ENCODE results near the gene DLG2.
"Not testable (repeated sequence)": the region's sequence is repeated elsewhere in the genome, so short reads cannot be mapped to it uniquely, and the experiment has no call there.

Gene DLG2

GRCh38 chr11:83760932-83761331 lies 1866.2 kb downstream of the DLG2 start:
- TF ChIP-seq CTCF (IDR thresholded peaks at IDR 0.05; ENCODE audit: low read depth, low read length): no peak
- no peak for DNase-seq (ENCODE audit: extremely low read depth, low read depth)

- no peak for TF ChIP-seq CTCF (IDR thresholded peaks at IDR 0.05; ENCODE audit: low read depth, low read length)
Observed at GRCh38 chr11:83759148-83759547, 1868.0 kb downstream of the DLG2 start.

GRCh38 chr11:83751041-83751440 lies 1876.1 kb downstream of the DLG2 start:
- no peak for DNase-seq (ENCODE audit: extremely low read depth, low read depth)
- no peak for TF ChIP-seq CTCF (IDR thresholded peaks at IDR 0.05; ENCODE audit: low read depth, low read length)

More at GRCh38 chr11:83759148-83759547, 1868.0 kb downstream of the DLG2 start:
- DNase-seq (ENCODE audit: extremely low read depth, low read depth): no peak

- no peak for TF ChIP-seq CTCF (IDR thresholded peaks at IDR 0.05; ENCODE audit: low read depth, low read length)
- DNase-seq (ENCODE audit: extremely low read depth, low read depth): no peak
Observed at GRCh38 chr11:83746921-83747585, 1880.1 kb downstream of the DLG2 start.

GRCh38 chr11:83744620-83745192 lies 1882.4 kb downstream of the DLG2 start:
- no peak for TF ChIP-seq CTCF (IDR thresholded peaks at IDR 0.05; ENCODE audit: low read depth, low read length)
- no peak for DNase-seq (ENCODE audit: extremely low read depth, low read depth)

GRCh38 chr11:83736684-83737083 lies 1890.5 kb downstream of the DLG2 start:
- DNase-seq (ENCODE audit: extremely low read depth, low read depth): no peak
- no peak for TF ChIP-seq CTCF (IDR thresholded peaks at IDR 0.05; ENCODE audit: low read depth, low read length)

- no peak for TF ChIP-seq CTCF (IDR thresholded peaks at IDR 0.05; ENCODE audit: low read depth, low read length)
- DNase-seq (ENCODE audit: extremely low read depth, low read depth): no peak
Observed at GRCh38 chr11:83734120-83734519, 1893.0 kb downstream of the DLG2 start.

- DNase-seq (ENCODE audit: extremely low read depth, low read depth): not testable (repeated sequence)
Observed at GRCh38 chr11:83731288-83731687, 1895.9 kb downstream of the DLG2 start.
